ENCODE results near the gene CXCL14. TPM values are rescaled to one million over a fixed set of nuclear protein-coding genes. Genes with fewer than 3 reads are reported as not detected.

Gene CXCL14
- total RNA-seq, 1 experiment from 2014 or later = not detected

DNA sequence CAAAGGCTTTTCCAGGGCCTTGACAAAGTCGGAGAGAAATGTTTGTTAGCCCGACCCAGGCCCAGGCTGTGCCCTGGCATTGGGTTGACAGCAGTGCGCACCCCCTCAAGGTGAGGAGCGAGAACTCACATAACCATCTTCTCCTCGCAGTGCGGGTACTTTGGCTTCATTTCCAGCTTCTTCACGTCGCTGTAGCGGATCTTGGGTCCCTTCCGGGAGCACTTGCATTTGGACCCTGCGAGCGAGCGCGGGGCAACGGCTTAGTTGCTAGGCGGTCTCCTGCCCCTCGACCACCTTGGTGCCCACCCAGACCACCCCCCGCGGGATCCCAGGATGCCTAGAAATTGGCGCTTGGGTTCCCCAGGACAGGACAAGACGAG, 496 bp downstream of the CXCL14 start:
- CTCF ChIA-PET = interaction anchor here (1.1 to 3.2 kb wide), 2 partner anchors 12 to 24 kb away, joined by 3 to 19 read pairs; no protein-coding TSS in a partner anchor
- intact Hi-C loops (cut with micrococcal nuclease; ENCODE audit: unreplicated experiment) = no loop called here
- no peak for DNase-seq
- Mint-ChIP-seq H3K9me3 (ENCODE audit: low read depth, unreplicated experiment) (no peaks in the 10 kb centered on the region), H3K4me1 (ENCODE audit: low read depth, unreplicated experiment) (no peaks in the 10 kb centered on the region), H3K27ac (ENCODE audit: unreplicated experiment) (no peak overlapping the region), H3K36me3 (ENCODE audit: insufficient read depth, unreplicated experiment) (no peaks in the 10 kb centered on the region), H3K27me3 (ENCODE audit: unreplicated experiment) (no peaks in the 10 kb centered on the region), H3K4me3 (ENCODE audit: low read depth, unreplicated experiment) (no peak overlapping the region)
- BruUV-seq (replicated peaks) = no TSS peak
- no peak for TF ChIP-seq CTCF (IDR thresholded peaks at IDR 0.05; ENCODE audit: unreplicated experiment)

DNA sequence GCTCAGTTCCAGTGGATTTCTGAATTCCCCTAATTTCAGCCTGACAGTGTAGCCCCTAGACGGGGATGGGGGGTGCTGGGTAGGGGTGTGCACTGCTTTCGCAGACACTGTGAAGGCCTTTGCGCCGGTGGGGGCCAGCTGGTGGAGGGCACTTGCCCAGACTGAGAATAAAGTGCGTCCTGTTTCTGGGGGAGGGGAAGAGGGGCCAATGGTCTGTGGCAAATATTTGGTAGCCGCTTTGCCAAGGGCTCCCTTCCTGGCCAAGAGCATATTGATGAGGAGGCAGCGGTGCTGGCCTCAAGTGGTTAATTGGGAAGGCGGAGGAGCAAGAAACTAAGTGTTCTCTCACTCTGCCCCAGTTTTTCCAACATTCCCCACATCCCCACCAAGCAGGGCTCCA, 1.4 kb downstream of the CXCL14 start:
- no peaks in the 10 kb centered on the region for H3K4me1 Mint-ChIP-seq (ENCODE audit: low read depth, unreplicated experiment)
- H3K4me3 Mint-ChIP-seq (ENCODE audit: low read depth, unreplicated experiment) = no peak overlapping the region
- no peaks in the 10 kb centered on the region for H3K9me3 Mint-ChIP-seq (ENCODE audit: low read depth, unreplicated experiment)
- no peaks in the 10 kb centered on the region for H3K27me3 Mint-ChIP-seq (ENCODE audit: unreplicated experiment)
- no peak overlapping the region for H3K27ac Mint-ChIP-seq (ENCODE audit: unreplicated experiment)
- no TSS peak for BruUV-seq (replicated peaks)
- no peaks in the 10 kb centered on the region for H3K36me3 Mint-ChIP-seq (ENCODE audit: insufficient read depth, unreplicated experiment)
- CTCF ChIA-PET = interaction anchor here (0.7 to 3.2 kb wide), 3 partner anchors 11 to 253 kb away, joined by 3 to 19 read pairs (median 3); no protein-coding TSS in a partner anchor
- no peak for TF ChIP-seq CTCF (IDR thresholded peaks at IDR 0.05; ENCODE audit: unreplicated experiment)
- intact Hi-C loops (cut with micrococcal nuclease; ENCODE audit: unreplicated experiment) = no loop called here
- no peak for DNase-seq

DNA sequence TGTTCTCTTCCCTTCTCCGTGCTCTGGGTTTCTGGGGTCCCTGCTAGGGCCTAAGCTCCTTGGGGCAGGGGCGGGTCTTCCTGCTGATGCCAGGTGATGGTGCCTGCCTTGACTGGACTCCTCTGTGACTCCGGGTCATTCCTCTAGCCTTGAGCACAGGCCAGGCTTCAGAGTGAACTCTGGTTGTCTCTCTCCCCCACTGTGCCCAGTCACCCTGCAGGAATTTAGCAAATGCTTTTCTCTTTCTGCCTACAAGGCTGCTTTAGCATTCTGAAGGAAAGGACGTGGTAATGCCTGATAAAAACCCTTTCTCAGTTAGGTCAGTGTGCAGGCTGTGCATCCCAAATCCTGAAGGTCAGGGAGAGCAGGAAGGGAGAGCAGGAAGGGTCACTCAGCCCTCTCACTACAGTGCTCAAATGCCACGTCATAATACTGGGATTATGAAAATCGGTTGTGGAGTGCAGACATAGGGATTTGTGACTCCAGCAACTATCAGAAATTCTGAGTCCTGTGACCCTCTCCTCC, 2.7 kb downstream of the CXCL14 start:
- no peak for TF ChIP-seq CTCF (IDR thresholded peaks at IDR 0.05; ENCODE audit: unreplicated experiment)
- Mint-ChIP-seq H3K9me3 (ENCODE audit: low read depth, unreplicated experiment) (no peaks in the 10 kb centered on the region), H3K27ac (ENCODE audit: unreplicated experiment) (no peak overlapping the region), H3K4me3 (ENCODE audit: low read depth, unreplicated experiment) (no peak overlapping the region), H3K27me3 (ENCODE audit: unreplicated experiment) (no peaks in the 10 kb centered on the region), H3K4me1 (ENCODE audit: low read depth, unreplicated experiment) (no peaks in the 10 kb centered on the region), H3K36me3 (ENCODE audit: insufficient read depth, unreplicated experiment) (no peaks in the 10 kb centered on the region)
- CTCF ChIA-PET = interaction anchor here (3.2 kb wide), 1 partner anchor 10 kb away, joined by 19 read pairs; no protein-coding TSS in a partner anchor
- BruUV-seq (replicated peaks) = no TSS peak
- DNase-seq = no peak
- intact Hi-C loops (cut with micrococcal nuclease; ENCODE audit: unreplicated experiment) = no loop called here

- TF ChIP-seq CTCF (IDR thresholded peaks at IDR 0.05; ENCODE audit: unreplicated experiment) = no peak
- Mint-ChIP-seq H3K27ac (ENCODE audit: unreplicated experiment) (no peak overlapping the region), H3K27me3 (ENCODE audit: unreplicated experiment) (no peaks in the 10 kb centered on the region), H3K4me3 (ENCODE audit: low read depth, unreplicated experiment) (no peak overlapping the region), H3K36me3 (ENCODE audit: insufficient read depth, unreplicated experiment) (no peaks in the 10 kb centered on the region), H3K9me3 (ENCODE audit: low read depth, unreplicated experiment) (no peaks in the 10 kb centered on the region), H3K4me1 (ENCODE audit: low read depth, unreplicated experiment) (no peaks in the 10 kb centered on the region)
- intact Hi-C loops (cut with micrococcal nuclease; ENCODE audit: unreplicated experiment) = no loop called here
- no peak for DNase-seq
- no TSS peak for BruUV-seq (replicated peaks)
- CTCF ChIA-PET = no interaction called here
Measured at GRCh38 chr5:135574493-135574892, 4.3 kb downstream of the CXCL14 start.
